Keratinocyte (primary cell): ENCODE results near the gene DR1. TPM values are rescaled to one million over a fixed set of nuclear protein-coding genes. Genes with fewer than 3 reads are reported as not detected.

Source experiments
- DNase-seq: peaks from one replicate; pipeline ENCODE4 v3.0.0-alpha.2; 2011; ENCODE audit warnings: low read depth, missing footprints, low spot score
- FAIRE-seq: peaks from 2 replicates; lab custom pipeline; 2011; peaks lifted over from hg19 to GRCh38; lab: Jason Lieb, UNC
- H2AFZ ChIP-seq: 2 replicates; pipeline ENCODE4 v1.6.0; 2012; ENCODE audit warnings: low read length, control low read depth, inconsistent platforms; ENCODE audit not compliant: control insufficient read depth
- H3K27ac ChIP-seq: 2 replicates; pipeline ENCODE4 v1.5.1; 2011; ENCODE audit warnings: low read length; ENCODE audit not compliant: control insufficient read depth, insufficient read depth
- H3K27me3 ChIP-seq: 3 replicates; pipeline ENCODE4 v1.6.0; 2011; ENCODE audit warnings: low read length; ENCODE audit not compliant: control insufficient read depth, insufficient read depth; ENCODE audit errors: extremely low read depth
- H3K36me3 ChIP-seq, 2 experiments: 2 replicates in 1 of 2; 3 replicates in 1 of 2; pipeline ENCODE4 v1.5.1; 2011; ENCODE audit warnings: low read length in 2 of 2, mild to moderate bottlenecking in 1 of 2; ENCODE audit not compliant: control insufficient read depth in 2 of 2, insufficient read depth in 2 of 2; ENCODE audit errors: extremely low read depth in 1 of 2
- H3K4me1 ChIP-seq: 3 replicates; pipeline ENCODE4 v1.5.1; 2011; ENCODE audit warnings: low read length; ENCODE audit not compliant: control insufficient read depth, insufficient read depth; ENCODE audit errors: extremely low read depth
- H3K4me2 ChIP-seq: 3 replicates; pipeline ENCODE4 v1.6.0; 2011; ENCODE audit warnings: low read depth, low read length; ENCODE audit not compliant: control insufficient read depth, insufficient read depth; ENCODE audit errors: extremely low read depth
- H3K4me3 ChIP-seq, 3 experiments: fragments of 200-600 bp in 1 of 3; sonication (generic) in 1 of 3; 2 replicates in 2 of 3; 3 replicates in 1 of 3; pipeline ENCODE4 v1.5.1; 2011 to 2016; ENCODE audit warnings: low read length in 3 of 3, mild to moderate bottlenecking in 3 of 3, control low read depth in 2 of 3, inconsistent platforms in 1 of 3, low read depth in 1 of 3, mixed read lengths in 1 of 3, mixed run types in 1 of 3, moderate library complexity in 1 of 3; ENCODE audit not compliant: control insufficient read depth in 2 of 3, insufficient read depth in 2 of 3; ENCODE audit errors: extremely low read depth in 1 of 3
- H3K79me2 ChIP-seq: 2 replicates; pipeline ENCODE4 v1.6.0; 2012; ENCODE audit warnings: low read length; ENCODE audit not compliant: control insufficient read depth, insufficient read depth
- H3K9ac ChIP-seq: 3 replicates; pipeline ENCODE4 v1.6.0; 2011; ENCODE audit warnings: low read length; ENCODE audit not compliant: control insufficient read depth, insufficient read depth; ENCODE audit errors: extremely low read depth
- H3K9me1 ChIP-seq: 3 replicates; pipeline ENCODE4 v1.6.0; 2011; ENCODE audit warnings: low read length; ENCODE audit not compliant: control insufficient read depth, insufficient read depth; ENCODE audit errors: extremely low read depth
- H3K9me3 ChIP-seq: 2 replicates; pipeline ENCODE4 v1.5.1; 2012; ENCODE audit warnings: low read depth, low read length; ENCODE audit not compliant: control insufficient read depth
- H4K20me1 ChIP-seq: 3 replicates; pipeline ENCODE4 v1.6.0; 2011; ENCODE audit warnings: low read length; ENCODE audit not compliant: control insufficient read depth, insufficient read depth; ENCODE audit errors: extremely low read depth
- EZH2 ChIP-seq: IDR thresholded peaks from one replicate; pipeline ENCODE4 v1.6.1; 2012; ENCODE audit warnings: inconsistent platforms, mild to moderate bottlenecking, low read length, moderate library complexity
- dilution Hi-C: fragments of 300-500 bp; cut with MboI; formaldehyde crosslinking; loops from one replicate; pipeline ENCODE4 v1.7.0; 2020; ENCODE audit warnings: low sequenced_read_pairs; ENCODE audit not compliant: extremely low pct_ligation_motif_present
- polyA plus RNA-seq, 5 experiments: library from polyadenylated mRNA; depleted of rRNA in 3 of 5; stranded (reverse) in 3 of 5; stranded (forward) in 1 of 5; unstranded in 1 of 5; fragments of >200 nt; gene quantifications; 1 replicate in 1 of 5; 2 replicates in 3 of 5; 3 replicates in 1 of 5; pipeline versions ENCODE4 v1.2.1 to v1.2.3, GENCODE V29; 2011 to 2012; ENCODE audit warnings: missing spikeins in 2 of 5, low read depth in 1 of 5, low replicate concordance in 1 of 5
- small RNA-seq, 3 experiments: library from RNA; depleted of rRNA; stranded (forward); fragments of <200 nt; gene quantifications; one replicate each; pipeline ENCODE3, GENCODE V24; 2012; ENCODE audit warnings: low read depth in 3 of 3, low replicate concordance in 1 of 3; ENCODE audit not compliant: insufficient read length in 3 of 3
- TF ChIP-seq, protein P1 (sequence below), 3 experiments: IDR thresholded peaks in 1 of 3; conservative IDR thresholded peaks in 1 of 3; optimal IDR thresholded peaks in 1 of 3; 2 replicates in 2 of 3; 3 replicates in 1 of 3; pipeline versions ENCODE3 to v1.5.1; 2011; ENCODE audit warnings: low read length in 3 of 3, mild to moderate bottlenecking in 3 of 3, moderate library complexity in 2 of 3, control low read depth in 1 of 3, inconsistent platforms in 1 of 3; ENCODE audit not compliant: insufficient read depth in 2 of 3; ENCODE audit errors: extremely low read depth in 1 of 3

DR1 gene
- polyA plus RNA-seq, 1 donor (not counting 4 experiments of a cell fraction or from before 2014, with no cell fraction given) = 47.9 TPM

DNA sequence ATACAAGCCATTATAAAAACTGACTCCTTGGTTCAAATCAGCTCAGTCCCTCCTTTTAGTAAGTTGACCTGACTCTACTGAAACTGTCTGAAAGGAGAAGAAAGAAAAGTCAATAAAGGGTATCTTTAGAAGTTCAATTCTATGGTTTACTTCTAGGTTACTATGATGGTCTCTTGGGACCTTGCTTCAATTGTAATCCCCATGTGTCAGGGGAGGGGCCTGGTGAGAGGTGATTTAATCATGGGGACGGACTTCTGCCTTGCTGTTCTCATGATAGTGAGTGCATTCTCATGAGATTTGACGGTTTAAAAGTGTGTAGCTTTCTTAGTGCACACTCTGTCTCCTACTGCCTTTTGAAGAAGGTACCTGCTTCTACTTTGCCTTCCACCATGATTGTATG lies 70.5 kb downstream of the DR1 start:
- dilution Hi-C loops = no loop called here
- H3K36me3 ChIP-seq = no peaks in the 10 kb centered on the region
- no peaks in the 10 kb centered on the region for H4K20me1 ChIP-seq
- H3K27ac ChIP-seq = no peak overlapping the region
- no peak overlapping the region for H3K4me3 ChIP-seq
- no peak overlapping the region for H3K9ac ChIP-seq
- no peaks in the 10 kb centered on the region for H3K4me1 ChIP-seq
- H3K9me3 ChIP-seq = no peaks in the 10 kb centered on the region
- no peak overlapping the region for H2AFZ ChIP-seq
- FAIRE-seq = no peak
- H3K4me2 ChIP-seq = no peak overlapping the region
- DNase-seq = no peak
- no peaks in the 10 kb centered on the region for H3K9me1 ChIP-seq
- no peaks in the 10 kb centered on the region for H3K79me2 ChIP-seq
- no peak for TF ChIP-seq EZH2
- TF ChIP-seq, protein P1, sequence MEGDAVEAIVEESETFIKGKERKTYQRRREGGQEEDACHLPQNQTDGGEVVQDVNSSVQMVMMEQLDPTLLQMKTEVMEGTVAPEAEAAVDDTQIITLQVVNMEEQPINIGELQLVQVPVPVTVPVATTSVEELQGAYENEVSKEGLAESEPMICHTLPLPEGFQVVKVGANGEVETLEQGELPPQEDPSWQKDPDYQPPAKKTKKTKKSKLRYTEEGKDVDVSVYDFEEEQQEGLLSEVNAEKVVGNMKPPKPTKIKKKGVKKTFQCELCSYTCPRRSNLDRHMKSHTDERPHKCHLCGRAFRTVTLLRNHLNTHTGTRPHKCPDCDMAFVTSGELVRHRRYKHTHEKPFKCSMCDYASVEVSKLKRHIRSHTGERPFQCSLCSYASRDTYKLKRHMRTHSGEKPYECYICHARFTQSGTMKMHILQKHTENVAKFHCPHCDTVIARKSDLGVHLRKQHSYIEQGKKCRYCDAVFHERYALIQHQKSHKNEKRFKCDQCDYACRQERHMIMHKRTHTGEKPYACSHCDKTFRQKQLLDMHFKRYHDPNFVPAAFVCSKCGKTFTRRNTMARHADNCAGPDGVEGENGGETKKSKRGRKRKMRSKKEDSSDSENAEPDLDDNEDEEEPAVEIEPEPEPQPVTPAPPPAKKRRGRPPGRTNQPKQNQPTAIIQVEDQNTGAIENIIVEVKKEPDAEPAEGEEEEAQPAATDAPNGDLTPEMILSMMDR (optimal IDR thresholded peaks at IDR 0.05 in 1 of 3, IDR thresholded peaks at IDR 0.05 in 1 of 3, conservative IDR thresholded peaks at IDR 0.05 in 1 of 3; ENCODE audit: extremely low read depth in 1 of 3, insufficient read depth in 2 of 3, low read length in 3 of 3) = no peak
- H3K27me3 ChIP-seq = no peaks in the 10 kb centered on the region

Small RNAs within 50 kb of the gene (small RNA-seq; reads per million reads assigned to genes)
- 0 reads per million in 3 experiments for gene RF00019

Other genes with a start within 250 kb of the DR1 start
- 34.5 to 55.4 TPM (median 35.2 TPM) in 3 replicates for gene TMED5, start 165.5 kb upstream of the DR1 start, polyA plus RNA-seq
- 2.8 to 6.0 TPM (median 3.5 TPM) in 3 replicates for gene CCDC18, start 165.2 kb upstream of the DR1 start, polyA plus RNA-seq
- gene FNBP1L, start 102.2 kb downstream of the DR1 start, polyA plus RNA-seq = 13.0 to 22.9 TPM (median 16.6 TPM) in 3 replicates